GM19035 (cell line): Measurements from ENCODE around the gene CDK6.

Experiments used
- ATAC-seq: cut with Tn5 transposase; IDR thresholded peaks from one replicate; pipeline ENCODE4 v1.9.1; 2021; ENCODE audit not compliant: unreplicated experiment

Gene CDK6

DNA sequence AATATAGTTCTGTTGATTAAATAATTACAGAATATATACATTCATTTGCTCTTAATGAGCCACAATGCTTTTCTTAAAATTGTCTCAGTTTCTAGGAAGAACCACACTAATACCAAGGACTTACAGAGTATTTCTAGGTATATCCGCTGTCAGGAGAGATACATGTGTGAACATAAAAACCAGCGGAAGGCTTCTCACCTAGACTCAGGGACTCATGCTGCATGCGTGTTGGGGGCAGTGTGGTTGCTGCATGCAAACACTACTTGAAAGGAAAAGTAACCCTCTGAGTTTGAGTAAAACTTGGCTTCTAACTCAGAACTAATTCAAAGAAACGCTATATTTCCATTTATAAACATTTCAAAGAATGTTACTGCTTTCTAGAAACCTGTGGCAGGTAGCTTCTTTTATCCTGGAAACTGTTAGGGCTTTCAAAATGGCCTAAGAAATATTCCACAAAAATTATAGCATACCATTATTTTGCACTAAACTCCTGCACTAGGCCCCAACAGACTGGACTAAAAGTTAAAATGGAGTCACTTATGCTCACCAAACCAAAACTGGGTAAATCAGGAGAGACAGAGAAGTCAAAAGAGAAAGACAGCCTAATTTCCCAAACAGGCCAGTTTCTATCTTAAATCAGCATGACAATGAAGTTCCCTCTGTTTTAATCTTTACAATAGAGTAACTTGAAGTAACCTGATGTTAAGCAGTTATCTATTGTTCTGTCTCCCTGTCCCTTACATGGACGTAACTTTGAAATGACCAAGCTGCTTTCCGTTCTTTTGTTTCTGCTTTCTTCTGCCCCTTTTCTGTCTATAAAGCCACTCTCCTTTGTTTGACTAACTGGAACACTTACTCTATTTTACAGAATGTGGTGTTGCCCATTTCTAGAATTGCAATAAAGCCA lies 151.0 kb downstream of the CDK6 start:
- no peak for ATAC-seq

DNA sequence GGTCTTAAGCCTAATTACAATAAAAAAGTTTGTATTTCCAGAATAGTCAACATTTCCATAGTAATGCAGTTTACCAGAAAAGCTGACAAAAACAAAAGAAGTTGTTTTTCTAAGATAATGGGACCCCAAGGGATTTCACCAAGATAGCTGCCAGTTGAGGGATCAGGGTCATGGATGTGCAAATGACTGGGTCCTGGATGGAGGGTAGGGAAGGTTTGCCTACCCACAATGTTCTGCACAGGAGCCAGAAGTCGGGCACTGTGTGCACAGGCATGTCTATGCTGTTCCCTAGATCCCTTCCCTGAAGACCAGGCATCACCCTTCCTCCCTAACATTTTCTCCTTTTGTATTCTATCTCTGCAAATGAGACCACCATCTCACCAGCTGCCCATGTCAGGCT lies 152.1 kb downstream of the CDK6 start:
- no peak for ATAC-seq

GRCh38 chr7:92682903-92683539 lies 153.4 kb downstream of the CDK6 start:
- ATAC-seq: no peak

- ATAC-seq: no peak
These were observed 154.0 kb downstream of the CDK6 start for GRCh38 chr7:92682330-92682729.

GRCh38 chr7:92681633-92682032 lies 154.7 kb downstream of the CDK6 start:
- no peak for ATAC-seq

GRCh38 chr7:92680442-92680841 lies 155.9 kb downstream of the CDK6 start:
- ATAC-seq: no peak

DNA sequence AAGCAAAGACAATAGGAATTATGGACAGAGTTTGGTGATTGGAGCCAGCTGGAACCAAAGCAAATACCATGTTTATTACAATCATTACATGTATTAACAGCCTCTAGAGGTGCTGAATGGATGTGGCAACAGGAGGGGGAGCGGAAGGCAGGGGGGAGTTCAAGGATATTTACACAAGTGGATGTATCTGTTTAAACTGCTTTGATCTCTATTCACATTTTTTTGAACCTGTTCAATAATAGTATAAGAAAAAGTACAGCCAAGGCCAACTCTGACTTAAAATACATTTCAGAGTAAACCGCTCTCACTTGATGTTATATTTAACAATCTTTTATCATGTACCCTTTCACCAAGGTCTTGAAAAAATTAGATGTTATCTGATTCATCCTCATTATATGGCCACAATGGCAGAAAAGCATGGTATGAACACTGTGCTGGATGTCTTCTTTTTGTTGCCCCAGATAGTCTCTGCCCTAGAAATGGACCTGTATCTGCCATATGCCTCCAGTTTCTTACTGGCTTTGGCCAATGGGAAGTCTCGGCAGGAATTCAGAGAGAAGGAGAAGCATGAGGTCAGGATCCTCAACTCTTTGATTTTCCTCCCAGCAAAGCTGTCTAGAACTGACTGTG lies 158.0 kb downstream of the CDK6 start:
- ATAC-seq: no peak

GRCh38 chr7:92674379-92674778 lies 162.0 kb downstream of the CDK6 start:
- ATAC-seq: peak; percentile 55

- no peak for ATAC-seq
These were observed 164.7 kb downstream of the CDK6 start for GRCh38 chr7:92671505-92672169.

- no peak for ATAC-seq
These were observed 166.0 kb downstream of the CDK6 start for GRCh38 chr7:92670204-92670851.

GRCh38 chr7:92669616-92670165 lies 166.7 kb downstream of the CDK6 start:
- no peak for ATAC-seq

- ATAC-seq: no peak
These were observed 167.8 kb downstream of the CDK6 start for GRCh38 chr7:92668564-92668963.

- ATAC-seq: no peak
These were observed 168.4 kb downstream of the CDK6 start for GRCh38 chr7:92667816-92668535.

DNA sequence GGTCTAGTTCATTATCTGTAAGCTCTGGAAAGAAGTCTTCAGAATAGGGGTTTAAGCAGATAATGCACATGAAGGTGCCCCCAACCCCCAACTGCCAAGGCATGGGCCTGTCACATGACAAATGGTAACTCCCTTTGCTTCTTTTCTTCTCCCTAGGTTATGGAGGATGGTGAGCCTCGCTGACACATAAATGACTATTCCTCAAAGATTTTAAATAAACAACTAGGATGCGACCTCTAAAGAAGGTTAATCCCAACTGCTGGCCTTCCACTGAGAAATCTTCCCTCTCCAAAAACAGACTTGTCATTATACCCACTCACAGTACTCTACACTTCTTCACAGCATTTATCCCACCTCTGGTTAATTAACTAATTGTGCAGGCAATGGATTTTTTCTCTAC lies 170.4 kb downstream of the CDK6 start:
- no peak for ATAC-seq

- no peak for ATAC-seq
These were observed 174.7 kb downstream of the CDK6 start for GRCh38 chr7:92661651-92662050.

GRCh38 chr7:92658671-92659070 lies 177.7 kb downstream of the CDK6 start:
- ATAC-seq: no peak

DNA sequence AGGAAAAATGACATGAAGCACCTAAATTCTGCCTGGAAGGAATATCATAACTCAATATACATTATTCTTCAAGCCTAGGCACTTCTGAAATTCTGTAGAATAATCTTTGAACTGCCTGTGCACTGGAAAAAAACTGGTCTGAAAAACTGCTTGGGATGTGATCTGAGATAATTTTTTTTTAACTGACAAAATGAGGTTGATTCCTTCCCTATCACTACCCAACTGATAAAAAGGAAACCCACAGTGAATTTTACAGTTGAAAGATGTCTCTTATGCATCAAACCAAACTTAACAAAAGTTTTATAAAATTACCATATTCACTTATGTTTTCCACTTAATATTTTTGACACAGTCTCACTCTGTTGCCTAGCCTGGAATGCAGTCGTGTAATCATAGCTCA lies 179.0 kb downstream of the CDK6 start:
- ATAC-seq: no peak

GRCh38 chr7:92656121-92656520 lies 180.3 kb downstream of the CDK6 start:
- ATAC-seq: no peak

- ATAC-seq: no peak
These were observed 181.0 kb downstream of the CDK6 start for GRCh38 chr7:92655346-92655884.

GRCh38 chr7:92653136-92653535 lies 183.2 kb downstream of the CDK6 start:
- no peak for ATAC-seq
